ENCODE results near the gene PRR36.

- peak; percentile 64 to 81 (median 75) for TF ChIP-seq CTCF (IDR thresholded peaks at IDR 0.05)
- peak in 1 of 2 donors; percentile 23 for TF ChIP-seq POLR2AphosphoS5 (IDR thresholded peaks at IDR 0.05)
- no peak for TF ChIP-seq EP300 (IDR thresholded peaks at IDR 0.05)
Measured at GRCh38 chr19:7852851-7853769, 21.1 kb downstream of the PRR36 start.

All from esophagus muscularis mucosa (tissue), 4 donors.